SK-N-SH treated with all-trans-retinoic acid at 6 μM for 48 hours (cell line): ENCODE data around the gene PKDCC.

ENCODE experiments used
- ARNTL ChIP-seq: fragments of 450-650 bp; formaldehyde crosslinking; IDR thresholded peaks from 2 replicates; pipeline ENCODE4 v1.5.0; 2020; ENCODE audit warnings: low read depth, mild to moderate bottlenecking, moderate library complexity, borderline replicate concordance
- BACH2 ChIP-seq: fragments of 250-450 bp; sonication (Bioruptor Pico); IDR thresholded peaks from 2 replicates; pipeline ENCODE4 v1.9.0; 2021; ENCODE audit warnings: mild to moderate bottlenecking, borderline replicate concordance
- CREB5 ChIP-seq: fragments of 250-450 bp; sonication (Bioruptor Pico); IDR thresholded peaks from 2 replicates; pipeline ENCODE4 v1.5.1; 2020; ENCODE audit warnings: low read depth, mild to moderate bottlenecking, moderate library complexity
- OSR1 ChIP-seq: fragments of 250-450 bp; sonication (Bioruptor Pico); IDR thresholded peaks from 2 replicates; pipeline ENCODE4 v1.8.0; 2022; ENCODE audit warnings: moderate library complexity, mild to moderate bottlenecking, inconsistent platforms
- PATZ1 ChIP-seq: fragments of 250-450 bp; sonication (Bioruptor Pico); IDR thresholded peaks from 2 replicates; pipeline ENCODE4 v1.8.0; 2020; ENCODE audit warnings: mild to moderate bottlenecking, moderate library complexity, borderline replicate concordance
- PPARA ChIP-seq: fragments of 250-450 bp; sonication (Bioruptor Pico); IDR thresholded peaks from 2 replicates; pipeline ENCODE4 v1.5.0; 2020; ENCODE audit warnings: mild to moderate bottlenecking, borderline replicate concordance
- SNAI2 ChIP-seq: fragments of 250-450 bp; sonication (Bioruptor Pico); IDR thresholded peaks from 2 replicates; pipeline ENCODE4 v1.5.0; 2020; ENCODE audit warnings: mild to moderate bottlenecking, moderate library complexity
- TCF4 ChIP-seq: fragments of 250-450 bp; sonication (Bioruptor Pico); IDR thresholded peaks from 2 replicates; pipeline ENCODE4 v1.8.0; 2021; ENCODE audit warnings: mild to moderate bottlenecking, moderate library complexity, borderline replicate concordance
- ZFP3 ChIP-seq: fragments of 250-450 bp; sonication (Bioruptor Pico); IDR thresholded peaks from 2 replicates; pipeline ENCODE4 v1.5.0; 2020; ENCODE audit warnings: mild to moderate bottlenecking, moderate library complexity
- ZFP30 ChIP-seq: fragments of 450-650 bp; formaldehyde crosslinking; IDR thresholded peaks from 2 replicates; pipeline ENCODE4 v1.5.0; 2022; ENCODE audit warnings: mild to moderate bottlenecking, moderate library complexity
- ZNF565 ChIP-seq: fragments of 450-650 bp; formaldehyde crosslinking; conservative IDR thresholded peaks from 2 replicates; pipeline ENCODE4 v1.5.0; 2020; ENCODE audit warnings: low read depth, mild to moderate bottlenecking, moderate library complexity
- ZNF8 ChIP-seq: fragments of 450-650 bp; formaldehyde crosslinking; IDR thresholded peaks from 2 replicates; pipeline ENCODE4 v1.5.0; 2020; ENCODE audit warnings: mild to moderate bottlenecking, moderate library complexity
- TF ChIP-seq, protein P1 (sequence below): fragments of 250-450 bp; sonication (Bioruptor Pico); IDR thresholded peaks from 2 replicates; pipeline ENCODE4 v1.5.0; 2020; ENCODE audit warnings: mild to moderate bottlenecking, moderate library complexity
- TF ChIP-seq, protein P2 (sequence below): fragments of 250-450 bp; sonication (Bioruptor Pico); IDR thresholded peaks from 2 replicates; pipeline ENCODE4 v1.5.1; 2021; ENCODE audit warnings: mild to moderate bottlenecking, moderate library complexity

- TF ChIP-seq ZFP3 (no peak), OSR1 (CRISPR knock-in tag) (no peak), CREB5 (CRISPR knock-in tag) (no peak), ZNF565 (CRISPR knock-in tag) (no peak), PATZ1 (CRISPR knock-in tag) (no peak), ZNF8 (CRISPR knock-in tag) (no peak), ZFP30 (no peak), PPARA (CRISPR knock-in tag) (no peak), ARNTL (CRISPR knock-in tag) (no peak), BACH2 (no peak), SNAI2 (CRISPR knock-in tag) (no peak), TCF4 (CRISPR knock-in tag) (no peak)
- TF ChIP-seq, protein P1, sequence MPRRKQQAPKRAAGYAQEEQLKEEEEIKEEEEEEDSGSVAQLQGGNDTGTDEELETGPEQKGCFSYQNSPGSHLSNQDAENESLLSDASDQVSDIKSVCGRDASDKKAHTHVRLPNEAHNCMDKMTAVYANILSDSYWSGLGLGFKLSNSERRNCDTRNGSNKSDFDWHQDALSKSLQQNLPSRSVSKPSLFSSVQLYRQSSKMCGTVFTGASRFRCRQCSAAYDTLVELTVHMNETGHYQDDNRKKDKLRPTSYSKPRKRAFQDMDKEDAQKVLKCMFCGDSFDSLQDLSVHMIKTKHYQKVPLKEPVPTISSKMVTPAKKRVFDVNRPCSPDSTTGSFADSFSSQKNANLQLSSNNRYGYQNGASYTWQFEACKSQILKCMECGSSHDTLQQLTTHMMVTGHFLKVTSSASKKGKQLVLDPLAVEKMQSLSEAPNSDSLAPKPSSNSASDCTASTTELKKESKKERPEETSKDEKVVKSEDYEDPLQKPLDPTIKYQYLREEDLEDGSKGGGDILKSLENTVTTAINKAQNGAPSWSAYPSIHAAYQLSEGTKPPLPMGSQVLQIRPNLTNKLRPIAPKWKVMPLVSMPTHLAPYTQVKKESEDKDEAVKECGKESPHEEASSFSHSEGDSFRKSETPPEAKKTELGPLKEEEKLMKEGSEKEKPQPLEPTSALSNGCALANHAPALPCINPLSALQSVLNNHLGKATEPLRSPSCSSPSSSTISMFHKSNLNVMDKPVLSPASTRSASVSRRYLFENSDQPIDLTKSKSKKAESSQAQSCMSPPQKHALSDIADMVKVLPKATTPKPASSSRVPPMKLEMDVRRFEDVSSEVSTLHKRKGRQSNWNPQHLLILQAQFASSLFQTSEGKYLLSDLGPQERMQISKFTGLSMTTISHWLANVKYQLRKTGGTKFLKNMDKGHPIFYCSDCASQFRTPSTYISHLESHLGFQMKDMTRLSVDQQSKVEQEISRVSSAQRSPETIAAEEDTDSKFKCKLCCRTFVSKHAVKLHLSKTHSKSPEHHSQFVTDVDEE (CRISPR knock-in tag): no peak
- TF ChIP-seq, protein P2, sequence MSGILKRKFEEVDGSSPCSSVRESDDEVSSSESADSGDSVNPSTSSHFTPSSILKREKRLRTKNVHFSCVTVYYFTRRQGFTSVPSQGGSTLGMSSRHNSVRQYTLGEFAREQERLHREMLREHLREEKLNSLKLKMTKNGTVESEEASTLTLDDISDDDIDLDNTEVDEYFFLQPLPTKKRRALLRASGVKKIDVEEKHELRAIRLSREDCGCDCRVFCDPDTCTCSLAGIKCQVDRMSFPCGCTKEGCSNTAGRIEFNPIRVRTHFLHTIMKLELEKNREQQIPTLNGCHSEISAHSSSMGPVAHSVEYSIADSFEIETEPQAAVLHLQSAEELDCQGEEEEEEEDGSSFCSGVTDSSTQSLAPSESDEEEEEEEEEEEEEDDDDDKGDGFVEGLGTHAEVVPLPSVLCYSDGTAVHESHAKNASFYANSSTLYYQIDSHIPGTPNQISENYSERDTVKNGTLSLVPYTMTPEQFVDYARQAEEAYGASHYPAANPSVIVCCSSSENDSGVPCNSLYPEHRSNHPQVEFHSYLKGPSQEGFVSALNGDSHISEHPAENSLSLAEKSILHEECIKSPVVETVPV (CRISPR knock-in tag): no peak
Observed at GRCh38 chr2:42032224-42032620, 15.6 kb upstream of the PKDCC start.
